Activated CD4-positive, alpha-beta T cell treated with anti-CD3 and anti-CD28 coated beads, Interleukin-2, Interleukin-4, amounts not matched to agents 100 ng/mL and 50 ng/mL, durations not matched to agents 16 hours and 8 hours (primary cell): ENCODE measurements around the gene CSRP2.

Experiments
- DNase-seq: peaks from one replicate; pipeline ENCODE4 v3.0.0-alpha.2; 2020; ENCODE audit warnings: low spot score

Gene CSRP2

GRCh38 chr12:76863005-76863670 lies 15.7 kb downstream of the CSRP2 start:
- DNase-seq, result no peak

- no peak for DNase-seq
Observed at GRCh38 chr12:76860256-76860655, 18.6 kb downstream of the CSRP2 start.

- no peak for DNase-seq
Observed at GRCh38 chr12:76859611-76860010, 19.2 kb downstream of the CSRP2 start.

- no peak for DNase-seq
Observed at GRCh38 chr12:76856018-76856644, 22.7 kb downstream of the CSRP2 start.

- no peak for DNase-seq
Observed at GRCh38 chr12:76855271-76855670, 23.5 kb downstream of the CSRP2 start.

- DNase-seq, result no peak
Observed at GRCh38 chr12:76852106-76852505, 26.7 kb downstream of the CSRP2 start.

DNA sequence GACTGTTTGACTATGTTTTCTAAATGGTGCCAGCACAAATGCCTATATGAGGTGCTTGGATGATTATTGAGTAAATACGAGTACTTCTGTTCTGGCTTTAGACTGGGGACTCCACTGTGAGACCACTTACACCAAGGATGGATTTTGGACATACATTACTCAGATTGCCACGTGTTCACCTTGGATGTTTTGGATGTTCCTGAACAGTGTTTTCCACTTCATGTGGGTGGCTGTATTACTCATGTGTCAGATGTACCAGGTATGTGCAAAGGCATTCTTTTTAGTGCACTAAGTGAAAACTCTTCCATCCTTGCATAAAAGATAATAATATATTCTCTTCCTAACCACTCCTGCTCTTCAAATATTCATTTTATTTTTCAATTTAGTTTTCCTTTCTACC lies 30.7 kb downstream of the CSRP2 start:
- no peak for DNase-seq

- no peak for DNase-seq
Observed at GRCh38 chr12:76847260-76847659, 31.6 kb downstream of the CSRP2 start.

GRCh38 chr12:76836633-76837032 lies 42.2 kb downstream of the CSRP2 start:
- DNase-seq, result no peak

GRCh38 chr12:76830436-76830835 lies 48.4 kb downstream of the CSRP2 start:
- no peak for DNase-seq

- DNase-seq, result no peak
Observed at GRCh38 chr12:76820888-76821482, 57.8 kb downstream of the CSRP2 start.

DNA sequence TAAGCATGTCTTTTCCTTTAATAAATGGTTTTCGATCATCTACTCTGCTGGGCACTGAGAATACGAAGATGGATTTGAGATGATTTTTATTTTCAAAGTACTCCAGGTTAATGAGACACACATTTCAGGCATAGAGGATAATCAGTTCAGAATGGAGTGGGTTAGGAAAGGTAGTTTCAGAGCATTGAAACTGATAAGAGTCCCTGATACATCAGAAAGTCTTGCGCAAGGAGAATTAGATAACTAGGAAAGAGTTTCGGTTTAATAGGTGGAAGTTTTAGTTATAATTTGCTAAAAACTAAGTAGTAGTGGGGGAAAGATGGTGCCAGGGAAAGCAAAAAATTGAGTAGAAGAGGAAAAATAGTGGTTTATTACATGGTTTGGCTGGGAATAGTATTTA lies 64.8 kb downstream of the CSRP2 start:
- no peak for DNase-seq

GRCh38 chr12:76813265-76813664 lies 65.6 kb downstream of the CSRP2 start:
- no peak for DNase-seq

GRCh38 chr12:76811976-76812375 lies 66.8 kb downstream of the CSRP2 start:
- DNase-seq, result no peak

GRCh38 chr12:76810671-76811419 lies 68.0 kb downstream of the CSRP2 start:
- no peak for DNase-seq
